NCI-H128 (cell line): ENCODE data around the gene SLC10A7.

Experiments used
- DNase-seq: peaks from one replicate; lab custom pipeline; 2025; ENCODE audit not compliant: unreplicated experiment; lab: John Stamatoyannopoulos, UW

SLC10A7 gene

DNA sequence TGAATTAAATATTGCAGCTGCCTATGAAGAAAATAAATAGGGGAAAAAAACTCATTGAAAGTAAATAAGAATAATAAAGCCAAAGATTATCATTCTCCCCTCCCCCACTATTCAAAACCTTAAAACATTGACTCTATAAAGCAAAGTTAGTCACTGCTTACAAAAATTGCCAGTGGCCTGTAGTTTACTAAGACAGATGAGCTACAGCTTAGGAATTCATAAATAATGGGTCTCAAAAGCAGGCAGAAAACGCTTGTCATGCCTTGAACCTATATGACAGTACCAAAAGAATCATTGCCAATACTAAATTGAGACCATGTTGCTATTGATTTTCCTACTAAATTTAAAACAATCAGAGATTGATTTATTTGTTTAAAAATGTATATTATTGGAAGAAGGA lies 78.9 kb downstream of the SLC10A7 start:
- no peak for DNase-seq

DNA sequence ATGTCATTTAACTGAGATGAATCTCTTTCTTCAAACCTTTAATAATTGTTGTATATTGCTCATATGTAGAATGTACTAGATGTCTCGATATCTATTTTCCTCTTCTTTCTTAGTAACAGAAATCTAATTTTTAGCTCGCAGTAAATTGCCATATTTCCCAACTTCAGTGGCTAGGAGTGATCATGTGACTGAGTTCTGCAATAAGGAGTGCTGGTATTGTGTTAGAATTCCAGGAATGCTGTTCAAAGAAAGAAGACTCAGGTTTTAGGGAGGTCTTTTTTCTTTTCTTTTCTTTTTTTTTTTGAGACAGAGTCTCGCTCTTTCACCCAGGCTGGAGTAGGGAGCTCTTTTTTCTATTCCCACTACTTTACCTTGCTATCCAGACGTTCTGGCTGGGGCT lies 81.7 kb downstream of the SLC10A7 start:
- DNase-seq = no peak

DNA sequence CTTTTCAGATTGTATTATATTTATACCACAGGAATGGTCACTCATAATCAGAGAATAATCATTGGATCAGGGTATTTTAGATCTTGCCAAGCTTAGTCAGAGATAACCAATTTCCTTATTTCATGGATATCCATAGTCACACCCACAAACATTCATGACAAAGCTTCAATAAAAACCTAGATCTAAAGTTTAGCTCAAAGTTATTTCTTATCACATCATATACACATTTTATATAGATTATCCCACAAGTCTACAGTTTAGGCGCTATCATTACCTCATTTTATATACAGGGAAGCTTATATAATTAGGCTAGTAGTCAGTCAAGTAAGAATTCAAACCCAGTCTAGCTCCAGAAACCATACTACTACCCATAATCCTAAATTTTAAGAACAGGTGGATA lies 82.3 kb downstream of the SLC10A7 start:
- no peak for DNase-seq

DNA sequence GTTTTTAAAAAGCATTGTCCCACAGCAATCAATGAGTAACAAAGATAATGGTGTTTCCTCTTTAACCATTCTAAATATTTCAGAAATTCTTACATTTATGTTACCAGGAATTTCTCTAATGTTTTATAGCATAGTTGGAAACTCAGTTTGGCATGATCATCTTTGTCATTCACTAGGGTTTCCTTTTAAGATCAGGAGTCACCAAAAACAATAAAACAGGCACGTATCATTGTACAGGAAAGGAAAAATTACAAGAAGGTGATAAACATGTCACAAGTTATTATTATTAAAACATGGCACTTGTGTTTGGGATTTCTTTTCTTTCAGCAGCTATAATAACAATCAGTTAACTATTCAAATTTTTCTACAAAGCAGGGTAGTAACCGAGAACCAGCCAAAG lies 84.0 kb downstream of the SLC10A7 start:
- no peak for DNase-seq

DNA sequence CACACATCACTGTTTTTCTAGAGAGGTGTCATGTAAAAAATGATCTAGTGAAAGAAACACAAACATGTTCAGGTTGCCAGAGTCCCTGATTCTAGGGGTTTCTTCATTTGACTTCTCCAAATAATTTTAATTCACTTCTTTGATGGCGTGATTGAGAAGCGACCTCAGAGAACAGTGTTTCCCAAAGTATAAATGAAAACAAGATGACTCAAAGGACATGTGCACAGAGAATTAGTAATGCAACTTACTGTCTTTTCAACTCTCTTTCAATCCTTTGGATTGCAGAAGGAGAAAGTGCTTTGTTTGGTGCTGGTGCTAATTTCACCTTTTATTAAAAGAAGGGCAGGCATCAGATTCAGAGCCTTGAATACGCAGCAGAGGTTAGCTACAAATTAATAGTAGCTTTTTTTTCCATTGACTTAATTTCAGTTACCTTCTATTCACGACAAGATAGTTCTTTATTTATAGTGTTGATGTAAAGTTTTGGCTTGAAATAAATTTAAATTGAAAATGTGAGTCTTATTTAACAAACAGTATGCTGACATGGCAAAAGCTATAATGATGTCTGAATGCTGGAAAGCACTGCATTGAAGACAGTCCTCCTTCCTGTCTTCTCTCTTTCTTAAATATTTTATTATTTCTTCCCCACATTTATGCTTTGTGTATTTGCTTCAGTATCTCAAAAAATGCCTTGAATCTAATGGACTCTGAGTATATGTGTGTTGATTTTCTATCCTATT lies 85.1 kb downstream of the SLC10A7 start:
- no peak for DNase-seq

GRCh38 chr4:146435962-146436361 lies 85.8 kb downstream of the SLC10A7 start:
- no peak for DNase-seq

DNA sequence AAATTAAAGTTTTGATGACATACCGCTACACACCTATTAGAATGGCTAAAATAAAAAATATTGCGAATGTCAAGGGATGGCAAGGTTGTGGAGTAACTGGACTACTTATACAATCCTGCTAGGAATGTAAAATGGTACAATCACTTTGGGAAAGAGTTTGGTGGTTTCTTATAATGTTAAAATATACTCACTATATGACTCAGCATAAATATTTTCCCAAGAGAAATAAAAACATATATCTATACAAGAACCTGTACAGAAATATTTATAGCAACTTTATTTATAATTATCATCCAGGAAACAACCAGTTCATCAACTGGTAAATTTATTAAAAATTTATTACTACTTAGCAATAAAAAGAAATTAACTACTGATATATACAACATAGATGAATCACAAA lies 89.7 kb downstream of the SLC10A7 start:
- no peak for DNase-seq

GRCh38 chr4:146428298-146428697 lies 93.4 kb downstream of the SLC10A7 start:
- DNase-seq = no peak

DNA sequence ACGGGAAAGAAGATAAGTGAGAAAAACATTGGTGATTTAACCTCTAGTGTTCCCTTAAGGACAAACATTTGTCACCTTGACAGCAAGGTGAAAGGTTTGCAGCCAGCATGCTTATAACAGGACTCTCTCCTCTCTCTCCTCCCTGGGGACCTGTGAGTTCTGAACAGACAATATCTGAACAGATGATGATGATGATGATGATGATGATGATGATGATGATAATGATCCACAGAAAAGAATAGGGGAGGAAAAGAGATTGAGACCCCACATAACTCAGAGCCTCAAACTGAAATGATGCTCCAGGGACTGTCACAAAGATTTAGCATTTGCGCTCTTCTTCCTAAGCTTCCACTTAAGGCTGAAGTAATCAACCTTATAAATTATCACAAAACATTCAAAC lies 103.9 kb downstream of the SLC10A7 start:
- no peak for DNase-seq

- no peak for DNase-seq
These were observed 105.9 kb downstream of the SLC10A7 start for GRCh38 chr4:146415829-146416228.

DNA sequence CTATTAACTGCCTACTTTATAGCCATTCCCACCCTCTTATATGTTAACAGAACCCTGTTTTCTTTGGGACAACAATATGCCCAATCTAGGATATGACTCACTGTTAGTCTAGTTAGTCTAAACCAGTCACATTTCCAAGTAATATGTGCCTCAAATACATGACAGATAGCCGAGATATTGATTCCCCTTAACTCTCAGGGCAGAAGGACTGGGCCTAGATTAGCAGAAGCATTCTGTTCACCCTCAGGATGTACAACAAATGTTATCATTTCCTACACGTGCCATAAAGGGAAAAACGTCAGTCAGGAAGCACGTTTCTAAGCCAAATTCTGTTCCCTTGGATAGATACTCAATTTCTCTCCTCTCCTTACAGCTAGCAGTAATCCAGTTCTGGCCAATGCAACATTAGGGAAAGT lies 114.1 kb downstream of the SLC10A7 start:
- no peak for DNase-seq

GRCh38 chr4:146407257-146407656 lies 114.5 kb downstream of the SLC10A7 start:
- no peak for DNase-seq

DNA sequence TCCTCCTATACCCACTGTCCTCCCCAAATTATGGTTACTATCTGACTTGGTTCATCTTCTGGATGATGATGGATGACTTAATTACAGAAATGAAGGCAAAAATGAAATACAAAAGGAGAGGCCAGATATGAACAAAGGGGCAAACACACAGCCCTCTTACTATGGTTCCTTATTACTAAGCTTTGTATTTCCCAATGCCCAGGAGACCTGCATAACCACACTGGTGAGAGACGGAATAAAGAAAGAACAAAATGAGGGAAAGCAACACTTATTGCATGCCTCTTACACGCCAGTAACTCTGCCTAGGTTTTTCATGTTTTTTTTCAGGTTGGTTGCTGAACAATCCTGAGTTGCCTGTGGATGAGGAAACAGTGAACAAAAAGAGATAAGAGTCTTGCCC lies 120.5 kb downstream of the SLC10A7 start:
- DNase-seq = no peak

DNA sequence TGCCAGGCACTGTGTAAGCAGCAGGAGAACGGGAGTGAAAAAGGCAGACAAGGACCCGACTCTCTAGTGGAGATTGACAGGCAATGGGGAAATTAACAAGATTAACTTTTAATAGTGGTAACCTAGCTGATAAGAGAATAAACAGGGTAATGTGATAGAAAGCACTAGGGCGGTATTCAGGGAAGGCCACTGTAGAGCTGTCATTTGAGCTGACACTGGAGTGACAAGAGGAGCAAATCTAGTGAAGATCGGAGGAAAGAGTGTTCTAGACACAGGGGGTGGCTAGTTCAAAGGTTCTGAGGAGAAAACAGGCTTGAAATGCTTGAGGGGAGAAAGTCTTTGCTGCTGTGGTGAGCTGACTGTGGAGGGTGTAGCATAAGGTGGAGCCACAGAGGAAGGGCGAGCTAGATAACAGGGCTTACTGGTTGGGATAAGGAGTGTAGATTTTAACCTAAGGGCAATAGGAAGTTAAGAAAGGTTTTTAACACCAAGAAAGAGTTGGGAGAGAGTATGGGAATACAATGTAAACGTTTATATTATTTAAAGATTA lies 122.8 kb downstream of the SLC10A7 start:
- no peak for DNase-seq

GRCh38 chr4:146398404-146398803 lies 123.3 kb downstream of the SLC10A7 start:
- no peak for DNase-seq

- DNase-seq = no peak
These were observed 132.2 kb downstream of the SLC10A7 start for GRCh38 chr4:146389561-146389960.

- no peak for DNase-seq
These were observed 139.5 kb downstream of the SLC10A7 start for GRCh38 chr4:146382194-146382593.

- DNase-seq = no peak
These were observed 140.4 kb downstream of the SLC10A7 start for GRCh38 chr4:146381263-146381872.

DNA sequence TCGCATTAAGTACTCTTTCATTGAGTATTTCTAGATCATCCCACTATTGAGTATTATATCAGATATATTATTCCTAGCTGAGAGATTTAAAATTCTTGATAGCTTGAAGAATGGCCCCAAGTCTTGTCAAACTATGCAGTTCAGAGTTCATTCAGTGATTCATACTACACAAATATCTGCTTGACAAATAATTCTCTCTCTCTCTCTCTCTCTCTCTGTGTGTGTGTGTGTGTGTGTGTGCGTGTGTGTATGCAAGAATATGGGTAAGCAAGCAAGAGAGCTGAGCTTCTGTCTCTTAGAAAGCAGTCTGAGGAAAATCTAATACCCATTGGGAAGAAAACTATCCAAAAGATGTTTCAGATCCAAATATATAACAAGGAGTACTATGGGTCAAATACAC lies 142.0 kb downstream of the SLC10A7 start:
- no peak for DNase-seq

- no peak for DNase-seq
These were observed 149.9 kb downstream of the SLC10A7 start for GRCh38 chr4:146371812-146372211.

DNA sequence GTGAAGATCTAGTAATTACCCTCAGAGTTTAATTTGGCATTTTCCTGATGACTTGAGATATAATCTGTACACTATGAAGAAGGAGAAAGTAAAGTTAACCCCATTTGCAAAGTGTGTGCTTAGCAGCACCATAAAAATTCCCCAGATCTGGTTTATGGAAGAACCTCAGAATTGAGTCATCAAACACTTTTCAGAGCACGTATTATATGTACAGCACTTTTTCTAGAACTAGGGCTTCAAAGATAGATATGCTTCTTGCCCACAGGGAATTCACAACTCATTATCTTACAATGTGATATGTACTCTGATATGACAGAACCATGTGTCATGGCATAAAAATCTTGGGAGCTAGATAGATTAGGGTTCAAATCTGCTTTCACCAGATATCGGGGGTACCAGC lies 150.9 kb downstream of the SLC10A7 start:
- DNase-seq = no peak

GRCh38 chr4:146369446-146369845 lies 152.3 kb downstream of the SLC10A7 start:
- no peak for DNase-seq

- DNase-seq = no peak
These were observed 153.5 kb downstream of the SLC10A7 start for GRCh38 chr4:146368209-146368608.
